DND-41 (cell line): ENCODE results near the gene CRYL1.

Source experiments
- ATAC-seq: fragments of 200-7000 bp; cut with Tn5 transposase; 3 replicates; pipeline ENCODE4 v1.9.1; 2021; ENCODE audit warnings: low read depth; ENCODE audit not compliant: insufficient read depth
- DNase-seq: peaks from one replicate; pipeline ENCODE4 v3.0.0-alpha.2; 2020
- H2AFZ ChIP-seq: 2 replicates; pipeline ENCODE4 v1.6.0; 2012; ENCODE audit warnings: low read depth, low read length
- H3K27ac ChIP-seq: 2 replicates; pipeline ENCODE4 v1.5.1; 2012; ENCODE audit warnings: low read length, inconsistent platforms
- H3K27me3 ChIP-seq: fragments of 200-600 bp; sonication (generic); 2 replicates; pipeline ENCODE4 v1.6.0; 2012; ENCODE audit warnings: low read length, mild to moderate bottlenecking, inconsistent platforms; ENCODE audit not compliant: insufficient read depth, poor library complexity
- H3K36me3 ChIP-seq: 2 replicates; pipeline ENCODE4 v1.5.1; 2012; ENCODE audit warnings: low read length, inconsistent platforms; ENCODE audit not compliant: insufficient read depth
- H3K4me1 ChIP-seq: 2 replicates; pipeline ENCODE4 v1.5.1; 2012; ENCODE audit warnings: mild to moderate bottlenecking, low read length; ENCODE audit not compliant: insufficient read depth
- H3K4me2 ChIP-seq: 2 replicates; pipeline ENCODE4 v1.6.0; 2012; ENCODE audit warnings: mild to moderate bottlenecking, moderate library complexity, low read length, inconsistent platforms; ENCODE audit not compliant: insufficient read depth
- H3K4me3 ChIP-seq, 2 experiments: fragments of 200-600 bp in 1 of 2; shearing (Covaris generic) in 1 of 2; 2 replicates each; pipeline ENCODE4 v1.5.1; 2012 to 2016; ENCODE audit warnings: inconsistent platforms in 2 of 2, low read length in 2 of 2, mild to moderate bottlenecking in 2 of 2, low read depth in 1 of 2, moderate library complexity in 1 of 2
- H3K79me2 ChIP-seq: 2 replicates; pipeline ENCODE4 v1.6.0; 2012; ENCODE audit warnings: low read length, inconsistent platforms; ENCODE audit not compliant: insufficient read depth
- H3K9ac ChIP-seq: 2 replicates; pipeline ENCODE4 v1.6.0; 2012; ENCODE audit warnings: low read depth, mild to moderate bottlenecking, inconsistent platforms, low read length, moderate library complexity
- H3K9me3 ChIP-seq: 2 replicates; pipeline ENCODE4 v1.5.1; 2012; ENCODE audit warnings: low read length, moderate library complexity, mild to moderate bottlenecking, inconsistent platforms; ENCODE audit not compliant: insufficient read depth, severe bottlenecking
- H4K20me1 ChIP-seq: 2 replicates; pipeline ENCODE4 v1.6.0; 2012; ENCODE audit warnings: low read length; ENCODE audit not compliant: insufficient read depth
- CTCF ChIP-seq: IDR thresholded peaks from 2 replicates; pipeline ENCODE4 v1.5.1; 2012; ENCODE audit warnings: borderline replicate concordance, low read length, moderate library complexity, mild to moderate bottlenecking; ENCODE audit not compliant: poor library complexity, severe bottlenecking; ENCODE audit errors: extremely low read depth
- EZH2 ChIP-seq: IDR thresholded peaks from 3 replicates; pipeline ENCODE4 v1.6.1; 2012; ENCODE audit warnings: borderline replicate concordance, low read depth, mild to moderate bottlenecking, moderate library complexity, low read length, inconsistent platforms; ENCODE audit not compliant: severe bottlenecking

CRYL1 gene

DNA sequence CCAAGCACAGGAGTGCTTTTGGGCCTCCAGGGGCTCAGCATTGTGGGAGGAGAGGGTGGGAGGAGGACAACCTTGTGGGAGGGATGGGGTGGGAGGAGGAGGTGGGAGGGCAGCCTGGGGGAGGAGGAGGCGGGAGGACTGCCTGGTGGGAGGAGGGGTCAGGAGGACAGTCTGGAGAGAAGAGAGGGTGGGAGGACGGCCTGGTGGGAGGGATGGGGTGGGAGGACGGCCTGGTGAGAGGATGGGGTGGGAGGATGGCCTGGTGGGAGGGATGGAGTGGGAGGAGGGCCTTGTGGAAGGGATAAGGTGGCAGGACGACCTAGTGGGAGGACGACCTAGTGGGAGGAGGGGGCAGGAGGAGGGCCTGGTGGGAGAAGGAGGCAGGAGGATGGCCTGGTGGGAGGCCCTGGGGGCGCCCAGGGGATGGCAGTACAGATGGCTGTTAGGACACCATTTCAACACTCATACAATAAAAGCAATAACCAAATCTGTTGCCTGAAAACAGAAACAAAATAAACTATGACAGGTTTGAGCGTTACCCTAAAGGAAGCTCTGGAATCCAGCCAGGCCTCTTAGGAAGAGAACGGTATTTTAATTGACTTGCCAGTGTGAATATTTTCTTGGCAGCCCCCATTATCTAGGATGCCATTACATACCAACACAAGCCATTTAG, 63.7 kb downstream of the CRYL1 start:
- peaks cover 4% of the 10 kb centered on the region; the same call in 1 of the 2 replicates for H3K4me1 ChIP-seq
- ATAC-seq: no peak
- H3K27me3 ChIP-seq: no peaks in the 10 kb centered on the region
- TF ChIP-seq CTCF (no peak), EZH2 (no peak)
- no peaks in the 10 kb centered on the region for H3K79me2 ChIP-seq
- no peak overlapping the region for H3K27ac ChIP-seq
- H4K20me1 ChIP-seq: no peaks in the 10 kb centered on the region
- H3K4me2 ChIP-seq: no peak overlapping the region
- H3K9ac ChIP-seq: no peak overlapping the region
- no peak overlapping the region for H2AFZ ChIP-seq
- DNase-seq: no peak
- H3K9me3 ChIP-seq: no peaks in the 10 kb centered on the region
- H3K36me3 ChIP-seq: no peaks in the 10 kb centered on the region
- H3K4me3 ChIP-seq: no peak overlapping the region

DNA sequence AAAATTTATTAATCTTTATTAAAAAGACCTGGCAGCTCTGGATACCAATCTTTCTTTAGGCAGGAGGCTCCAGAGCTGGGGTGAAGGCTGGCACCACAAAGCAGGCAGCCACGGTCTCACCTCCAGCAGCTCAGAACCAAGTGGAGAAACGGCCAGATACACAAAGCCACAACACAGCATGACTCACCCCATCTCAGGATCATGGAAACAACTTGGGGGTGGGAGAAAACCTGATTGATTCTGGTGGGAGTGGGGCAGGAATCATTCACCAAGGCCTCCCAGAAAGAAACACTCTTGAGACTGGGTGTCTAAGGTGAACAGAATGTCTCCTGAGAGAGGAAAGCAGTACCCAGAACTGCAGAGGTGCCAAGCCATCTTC, 64.2 kb downstream of the CRYL1 start:
- H3K79me2 ChIP-seq: no peaks in the 10 kb centered on the region
- no peaks in the 10 kb centered on the region for H3K27me3 ChIP-seq
- H3K9me3 ChIP-seq: no peaks in the 10 kb centered on the region
- H3K27ac ChIP-seq: no peak overlapping the region
- ATAC-seq (peak; percentile 64), DNase-seq (peak; percentile 19)
- no peaks in the 10 kb centered on the region for H3K36me3 ChIP-seq
- H3K4me1 ChIP-seq: peaks cover 4% of the 10 kb centered on the region; the same call in 1 of the 2 replicates
- no peak overlapping the region for H2AFZ ChIP-seq
- no peaks in the 10 kb centered on the region for H4K20me1 ChIP-seq
- H3K9ac ChIP-seq: no peak overlapping the region
- no peak overlapping the region for H3K4me2 ChIP-seq
- TF ChIP-seq EZH2 (no peak), CTCF (no peak)
- no peak overlapping the region for H3K4me3 ChIP-seq

DNA sequence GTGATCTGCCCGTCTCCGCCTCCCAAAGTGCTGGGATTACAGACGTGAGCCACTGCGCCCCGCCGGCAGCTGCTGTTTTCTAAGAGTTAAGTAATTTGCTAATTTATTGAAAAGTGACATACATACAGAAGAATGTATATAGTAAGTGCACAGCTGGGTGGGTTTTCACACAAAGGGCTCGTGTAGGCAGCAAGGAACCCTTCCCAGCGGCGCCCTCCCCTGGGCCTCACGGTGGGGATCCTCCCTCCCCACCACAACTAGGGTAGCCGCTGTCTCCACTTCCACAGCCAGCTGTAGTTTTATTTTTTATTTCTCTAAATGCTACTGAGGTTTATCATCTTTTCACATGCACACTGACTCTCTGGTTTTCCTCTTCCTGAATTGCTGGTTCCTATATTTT, 64.9 kb downstream of the CRYL1 start:
- Histone ChIP-seq H3K4me2 (no peak overlapping the region), H3K9ac (no peak overlapping the region), H3K4me1 (peaks cover 4% of the 10 kb centered on the region; the same call in 1 of the 2 replicates), H3K4me3 (no peak overlapping the region), H3K27me3 (no peaks in the 10 kb centered on the region), H3K27ac (no peak overlapping the region), H3K36me3 (no peaks in the 10 kb centered on the region), H4K20me1 (no peaks in the 10 kb centered on the region), H3K9me3 (no peaks in the 10 kb centered on the region), H3K79me2 (no peaks in the 10 kb centered on the region), H2AFZ (no peak overlapping the region)
- DNase-seq (peak; percentile 52), ATAC-seq (peak; percentile 80)
- TF ChIP-seq CTCF (no peak), EZH2 (no peak)

- no peaks in the 10 kb centered on the region for H3K36me3 ChIP-seq
- no peaks in the 10 kb centered on the region for H4K20me1 ChIP-seq
- no peaks in the 10 kb centered on the region for H3K27me3 ChIP-seq
- H3K9ac ChIP-seq: no peak overlapping the region
- no peak overlapping the region for H3K4me2 ChIP-seq
- TF ChIP-seq CTCF (no peak), EZH2 (no peak)
- no peaks in the 10 kb centered on the region for H3K9me3 ChIP-seq
- no peak overlapping the region for H2AFZ ChIP-seq
- no peak overlapping the region for H3K4me3 ChIP-seq
- no peak for ATAC-seq
- no peak overlapping the region for H3K27ac ChIP-seq
- no peak for DNase-seq
- H3K4me1 ChIP-seq: peaks cover 4% of the 10 kb centered on the region; the same call in 1 of the 2 replicates
- H3K79me2 ChIP-seq: no peaks in the 10 kb centered on the region
Observed at GRCh38 chr13:20457670-20458069, 68.0 kb downstream of the CRYL1 start.
